ENCODE data around the gene VTA1. TPM values are rescaled to one million over a fixed set of nuclear protein-coding genes. Genes with fewer than 3 reads are reported as not detected.

Gene VTA1
- total RNA-seq, 1 experiment from 2014 or later, result 67.8 TPM

DNA sequence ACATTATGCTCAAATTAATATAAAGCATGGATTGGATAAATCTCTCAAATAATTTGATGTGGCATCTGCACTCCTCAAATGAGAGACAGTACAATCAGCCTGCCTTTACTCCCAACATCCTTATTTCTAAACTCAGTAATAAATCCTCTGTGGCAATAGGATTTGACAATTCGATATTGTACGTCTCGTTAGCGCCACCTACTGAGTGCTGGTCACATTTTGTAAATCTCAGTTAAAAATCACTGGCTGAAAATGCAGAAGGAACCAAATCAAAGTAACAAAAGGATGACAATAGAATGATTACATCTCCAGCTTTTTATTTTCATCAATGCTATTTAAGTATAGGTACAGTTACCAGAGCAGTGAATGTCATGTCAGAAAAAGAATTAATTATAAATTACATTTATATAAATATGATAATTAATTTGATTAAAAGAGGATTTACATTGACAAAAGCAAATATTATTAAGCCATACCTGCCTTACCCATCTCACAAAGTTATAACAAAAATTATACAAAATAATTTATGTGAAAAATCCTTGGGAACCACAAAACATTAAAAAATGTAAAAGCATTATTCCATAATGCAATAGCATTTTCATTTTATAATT is 34.5 kb upstream of the VTA1 start:
- POLR2A ChIA-PET, result no interaction called here
- H2AFZ ChIP-seq (ENCODE audit: low read depth, low read length, poor library complexity, severe bottlenecking), result peak overlapping the region; percentile 85
- no peaks in the 10 kb centered on the region for H3K36me3 ChIP-seq (ENCODE audit: control insufficient read depth in 1 of 2, insufficient read depth in 2 of 2, low read length in 2 of 2)
- no peaks in the 10 kb centered on the region for H3K4me1 ChIP-seq (ENCODE audit: control insufficient read depth in 1 of 2, insufficient read depth in 2 of 2, low read length in 2 of 2)
- RAD21 ChIA-PET (ENCODE audit: low non-redundant PET in 1 of 2, low total read pairs in 2 of 2, uncharacterized antibody in 2 of 2, unreplicated experiment in 2 of 2), result interaction anchor here in 1 of 2 experiments (1.4 kb wide), 1 partner anchor 123 kb away, joined by 4 read pairs; no protein-coding TSS in a partner anchor
- no peak overlapping the region for H3K9ac ChIP-seq (ENCODE audit: low read length)
- no peaks in the 10 kb centered on the region for H3K9me3 ChIP-seq (ENCODE audit: control insufficient read depth in 1 of 2, insufficient read depth in 1 of 2, low read depth in 1 of 2, low read length in 2 of 2)
- H3K27me3 ChIP-seq (ENCODE audit: insufficient read depth, low read length), result no peaks in the 10 kb centered on the region
- H3K27ac ChIP-seq (ENCODE audit: low read depth, low read length), result no peak overlapping the region
- intact Hi-C loops (cut with micrococcal nuclease), result loop anchor here (1.0 to 10.0 kb wide), 3 partner anchors 123 to 498 kb away; no protein-coding TSS in a partner anchor
- no peaks in the 10 kb centered on the region; the same call in 1 of the 2 replicates for H4K20me1 ChIP-seq (ENCODE audit: insufficient read depth)
- BruUV-seq (replicated peaks), result no TSS peak
- peak; percentile 74 for DNase-seq (ENCODE audit: low read depth, low spot score)
- ATAC-seq, result peak; percentile 67
- H3K9me2 ChIP-seq (ENCODE audit: insufficient read depth), result 0 out of 2 replicates have a peak, but pooled peaks cover 4% of the 10 kb centered on the region
- CTCF ChIA-PET, result interaction anchor here (0.8 to 3.7 kb wide), 5 partner anchors 13 to 502 kb away, joined by 3 to 22 read pairs (median 5); no protein-coding TSS in a partner anchor
- H3K4me2 ChIP-seq (ENCODE audit: low read length), result no peak overlapping the region
- H3K4me3 ChIP-seq (replicated peaks in 1 of 2; ENCODE audit: low read depth in 1 of 2, low read length in 2 of 2), result no peak overlapping the region
- no peaks in the 10 kb centered on the region for H3K79me2 ChIP-seq (ENCODE audit: insufficient read depth, low read length)
- TF ChIP-seq EGR1 (IDR thresholded peaks at IDR 0.05; ENCODE audit: low read depth), result no peak
- no peak for TF ChIP-seq SRF (IDR thresholded peaks at IDR 0.05; ENCODE audit: low read depth)
- TF ChIP-seq EZH2phosphoT487 (IDR thresholded peaks at IDR 0.05; ENCODE audit: borderline replicate concordance), result no peak
- TF ChIP-seq ELF1 (IDR thresholded peaks at IDR 0.05; ENCODE audit: borderline replicate concordance, low read depth), result no peak
- TF ChIP-seq RAD21 (IDR thresholded peaks at IDR 0.05; ENCODE audit: low read depth), result peak; percentile 93
- no peak for TF ChIP-seq POLR2AphosphoS5 (IDR thresholded peaks at IDR 0.05; ENCODE audit: low read depth, low read length)
- TF ChIP-seq ZFX (IDR thresholded peaks at IDR 0.05), result no peak
- TF ChIP-seq TCF7L2 (IDR thresholded peaks at IDR 0.05; ENCODE audit: borderline replicate concordance, extremely low read depth, insufficient read depth, insufficient read length), result no peak
- peak; percentile 59; the same call in 1 of the 2 replicates for TF ChIP-seq CEBPB (IDR thresholded peaks at IDR 0.05; ENCODE audit: low read depth)
- no peak for TF ChIP-seq POLR2A (IDR thresholded peaks at IDR 0.05; ENCODE audit: borderline replicate concordance, extremely low read depth, insufficient read depth, insufficient read length)
- TF ChIP-seq JUND (IDR thresholded peaks at IDR 0.05), result no peak
- no peak for TF ChIP-seq ATF3 (IDR thresholded peaks at IDR 0.05)
- TF ChIP-seq ZBTB33 (IDR thresholded peaks at IDR 0.05; ENCODE audit: extremely low read depth, insufficient replicate concordance, low read length), result no peak
- TF ChIP-seq, protein P1, sequence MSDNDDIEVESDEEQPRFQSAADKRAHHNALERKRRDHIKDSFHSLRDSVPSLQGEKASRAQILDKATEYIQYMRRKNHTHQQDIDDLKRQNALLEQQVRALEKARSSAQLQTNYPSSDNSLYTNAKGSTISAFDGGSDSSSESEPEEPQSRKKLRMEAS (IDR thresholded peaks at IDR 0.05), result no peak
- TF ChIP-seq CBX3 (IDR thresholded peaks at IDR 0.05; ENCODE audit: low read depth), result peak; percentile 74
- TF ChIP-seq, protein P2, sequence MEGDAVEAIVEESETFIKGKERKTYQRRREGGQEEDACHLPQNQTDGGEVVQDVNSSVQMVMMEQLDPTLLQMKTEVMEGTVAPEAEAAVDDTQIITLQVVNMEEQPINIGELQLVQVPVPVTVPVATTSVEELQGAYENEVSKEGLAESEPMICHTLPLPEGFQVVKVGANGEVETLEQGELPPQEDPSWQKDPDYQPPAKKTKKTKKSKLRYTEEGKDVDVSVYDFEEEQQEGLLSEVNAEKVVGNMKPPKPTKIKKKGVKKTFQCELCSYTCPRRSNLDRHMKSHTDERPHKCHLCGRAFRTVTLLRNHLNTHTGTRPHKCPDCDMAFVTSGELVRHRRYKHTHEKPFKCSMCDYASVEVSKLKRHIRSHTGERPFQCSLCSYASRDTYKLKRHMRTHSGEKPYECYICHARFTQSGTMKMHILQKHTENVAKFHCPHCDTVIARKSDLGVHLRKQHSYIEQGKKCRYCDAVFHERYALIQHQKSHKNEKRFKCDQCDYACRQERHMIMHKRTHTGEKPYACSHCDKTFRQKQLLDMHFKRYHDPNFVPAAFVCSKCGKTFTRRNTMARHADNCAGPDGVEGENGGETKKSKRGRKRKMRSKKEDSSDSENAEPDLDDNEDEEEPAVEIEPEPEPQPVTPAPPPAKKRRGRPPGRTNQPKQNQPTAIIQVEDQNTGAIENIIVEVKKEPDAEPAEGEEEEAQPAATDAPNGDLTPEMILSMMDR (IDR thresholded peaks at IDR 0.05 in 2 of 3, conservative IDR thresholded peaks at IDR 0.05 in 1 of 3; ENCODE audit: borderline replicate concordance in 1 of 3, insufficient read depth in 1 of 3, low read depth in 2 of 3, low read length in 2 of 3), result peak; percentile 71 to 86 (median 77)
- TF ChIP-seq SP1 (IDR thresholded peaks at IDR 0.05; ENCODE audit: low read depth), result no peak
- TF ChIP-seq ZNF274 (IDR thresholded peaks at IDR 0.05; ENCODE audit: low read depth, low read length), result no peak
- TF ChIP-seq YY1 (IDR thresholded peaks at IDR 0.05; ENCODE audit: extremely low read depth, insufficient replicate concordance, low read depth, low read length), result no peak
- no peak for TF ChIP-seq SIN3A (IDR thresholded peaks at IDR 0.05; ENCODE audit: low read depth)

Measured in HCT116 (cell line).